GM12878 (cell line): ENCODE results near the gene ATF3. TPM values are rescaled to one million over a fixed set of nuclear protein-coding genes. Genes with fewer than 3 reads are reported as not detected.

Source experiments
- ASH2L ChIP-seq: fragments of 300-600, 200-600 bp; sonication (generic); IDR thresholded peaks from 2 replicates; pipeline ENCODE4 v1.6.1; 2017; ENCODE audit warnings: low read depth, mild to moderate bottlenecking, borderline replicate concordance
- BACH1 ChIP-seq: fragments of 450-650 bp; IDR thresholded peaks from 2 replicates; pipeline ENCODE4 v1.6.1; 2017; ENCODE audit warnings: mild to moderate bottlenecking, borderline replicate concordance
- BCL11A ChIP-seq: IDR thresholded peaks from 2 replicates; pipeline ENCODE4 v1.6.1; 2011; ENCODE audit warnings: low read depth, low read length
- E4F1 ChIP-seq: fragments of 450-650 bp; IDR thresholded peaks from 2 replicates; pipeline ENCODE4 v1.6.1; 2018; ENCODE audit warnings: borderline replicate concordance, mild to moderate bottlenecking; ENCODE audit not compliant: partially characterized antibody
- EED ChIP-seq: sonication (generic); IDR thresholded peaks from 2 replicates; pipeline ENCODE4 v1.6.1; 2016; ENCODE audit warnings: antibody characterized with exemption, low read depth
- FOXK2 ChIP-seq: fragments of 450-650 bp; IDR thresholded peaks from 2 replicates; pipeline ENCODE4 v1.6.1; 2017; ENCODE audit warnings: mild to moderate bottlenecking, moderate library complexity
- HCFC1 ChIP-seq: fragments of 150-350 bp; IDR thresholded peaks from 2 replicates; pipeline ENCODE4 v1.6.1; 2014; ENCODE audit warnings: low read length
- IKZF1 ChIP-seq: fragments of 450-650 bp; conservative IDR thresholded peaks from 2 replicates; pipeline ENCODE4 v1.6.1; 2017; ENCODE audit warnings: antibody characterized with exemption, mild to moderate bottlenecking
- IKZF2 ChIP-seq, 2 experiments: fragments of 450-650 bp; IDR thresholded peaks; 2 replicates each; pipeline ENCODE4 v1.6.1; 2017; ENCODE audit warnings: mild to moderate bottlenecking in 2 of 2, moderate library complexity in 2 of 2
- MEF2B ChIP-seq: fragments of 450-650 bp; IDR thresholded peaks from 2 replicates; pipeline ENCODE4 v1.6.1; 2018; ENCODE audit warnings: mild to moderate bottlenecking, moderate library complexity; ENCODE audit not compliant: partially characterized antibody, poor library complexity, severe bottlenecking
- NBN ChIP-seq: fragments of 450-650 bp; IDR thresholded peaks from 2 replicates; pipeline ENCODE4 v1.6.1; 2016
- NFIC ChIP-seq: IDR thresholded peaks from 2 replicates; pipeline ENCODE4 v1.6.1; 2012; ENCODE audit warnings: low read depth, mild to moderate bottlenecking, inconsistent platforms, low read length, moderate library complexity
- POLR2A ChIP-seq: IDR thresholded peaks from 2 replicates; pipeline ENCODE4 v1.6.1; 2011; ENCODE audit warnings: low read depth, mild to moderate bottlenecking, low read length
- POLR2AphosphoS5 ChIP-seq: IDR thresholded peaks from 2 replicates; pipeline ENCODE4 v1.6.1; 2011; ENCODE audit warnings: mild to moderate bottlenecking, low read length, inconsistent platforms
- RAD21 ChIP-seq: IDR thresholded peaks from 2 replicates; pipeline ENCODE4 v1.6.1; 2011; ENCODE audit warnings: mild to moderate bottlenecking, low read depth, low read length, moderate library complexity; ENCODE audit not compliant: insufficient read depth
- SKIL ChIP-seq: fragments of 450-650 bp; IDR thresholded peaks from 2 replicates; pipeline ENCODE4 v1.6.1; 2017; ENCODE audit warnings: mild to moderate bottlenecking, low read depth, inconsistent platforms; ENCODE audit not compliant: poor library complexity, severe bottlenecking
- SUPT20H ChIP-seq: IDR thresholded peaks from 2 replicates; pipeline ENCODE4 v1.6.1; 2011; ENCODE audit warnings: low read depth, mild to moderate bottlenecking, low read length, moderate library complexity, borderline replicate concordance; ENCODE audit not compliant: control insufficient read depth
- TCF12 ChIP-seq: IDR thresholded peaks from 2 replicates; pipeline ENCODE4 v1.6.1; 2011; ENCODE audit warnings: low read depth, mild to moderate bottlenecking, low read length
- TCF3 ChIP-seq: IDR thresholded peaks from 2 replicates; pipeline ENCODE4 v1.6.1; 2012; ENCODE audit warnings: low read depth, mild to moderate bottlenecking, low read length, borderline replicate concordance; ENCODE audit not compliant: insufficient read depth
- ZNF274 ChIP-seq: IDR thresholded peaks from one replicate; pipeline ENCODE4 v1.8.0; 2011; ENCODE audit not compliant: insufficient read length, insufficient read depth
- polyA plus RNA-seq, 11 experiments: library from polyadenylated mRNA; depleted of rRNA in 4 of 11; unstranded in 6 of 11; stranded (reverse) in 5 of 11; fragments of >200 nt; fragmentation: Nextera tagmentation in 4 of 11; fragmentation: Illumina TruSeq in 1 of 11; extraction: Ambion mirVana in 4 of 11; extraction: Trizol in 1 of 11; gene quantifications; 1 replicate in 1 of 11; 2 replicates in 10 of 11; pipeline versions ENCODE4 v1.2.1 to v1.2.3, GENCODE V29; 2011 to 2016; ENCODE audit warnings: inconsistent platforms in 2 of 11, missing spikeins in 2 of 11, low read depth in 1 of 11
- total RNA-seq, 4 experiments: library from RNA; depleted of rRNA in 3 of 4; stranded (reverse); fragments of >200 nt in 3 of 4; fragmentation: Illumina TruSeq in 1 of 4; extraction: Trizol in 1 of 4; gene quantifications; 2 replicates each; pipeline versions ENCODE4 v1.2.1 to v1.2.3, GENCODE V29; 2013 to 2021
- TF ChIP-seq, protein P1 (sequence below): fragments of 450-650 bp; formaldehyde crosslinking; IDR thresholded peaks from 2 replicates; pipeline ENCODE4 v1.4.0; 2022; ENCODE audit warnings: mild to moderate bottlenecking, moderate library complexity
- TF ChIP-seq, protein P2 (sequence below): IDR thresholded peaks from 2 replicates; pipeline ENCODE4 v1.6.1; 2012; ENCODE audit warnings: low read length, inconsistent platforms

ATF3 gene
- total and polyA plus RNA-seq, 10 of the 15 experiments (the other 5 are each of a cell fraction or from before 2014, with no cell fraction given), result 3.0 to 13.9 (median 8.3) TPM

GRCh38 chr1:212586206-212587015 is 22.1 kb upstream of the ATF3 start (continued):
- TF ChIP-seq TCF3 (peak; percentile 88), IKZF2 (IDR thresholded peaks at IDR 0.05) (peak; percentile 83 to 92), BCL11A (peak; percentile 76), SUPT20H (no peak), POLR2A (no peak), EED (peak; percentile 81), HCFC1 (no peak), E4F1 (no peak), NBN (peak; percentile 62; the same call in 1 of the 2 replicates), MEF2B (peak; percentile 95), TCF12 (peak; percentile 96), POLR2AphosphoS5 (no peak), ZNF274 (no peak), IKZF1 (peak; percentile 84), NFIC (peak; percentile 76; the same call in 1 of the 2 replicates), BACH1 (peak; percentile 27; the same call in 1 of the 2 replicates), ASH2L (no peak), FOXK2 (no peak), SKIL (peak; percentile 66), RAD21 (peak; percentile 31; the same call in 1 of the 2 replicates)
- TF ChIP-seq, protein P1, sequence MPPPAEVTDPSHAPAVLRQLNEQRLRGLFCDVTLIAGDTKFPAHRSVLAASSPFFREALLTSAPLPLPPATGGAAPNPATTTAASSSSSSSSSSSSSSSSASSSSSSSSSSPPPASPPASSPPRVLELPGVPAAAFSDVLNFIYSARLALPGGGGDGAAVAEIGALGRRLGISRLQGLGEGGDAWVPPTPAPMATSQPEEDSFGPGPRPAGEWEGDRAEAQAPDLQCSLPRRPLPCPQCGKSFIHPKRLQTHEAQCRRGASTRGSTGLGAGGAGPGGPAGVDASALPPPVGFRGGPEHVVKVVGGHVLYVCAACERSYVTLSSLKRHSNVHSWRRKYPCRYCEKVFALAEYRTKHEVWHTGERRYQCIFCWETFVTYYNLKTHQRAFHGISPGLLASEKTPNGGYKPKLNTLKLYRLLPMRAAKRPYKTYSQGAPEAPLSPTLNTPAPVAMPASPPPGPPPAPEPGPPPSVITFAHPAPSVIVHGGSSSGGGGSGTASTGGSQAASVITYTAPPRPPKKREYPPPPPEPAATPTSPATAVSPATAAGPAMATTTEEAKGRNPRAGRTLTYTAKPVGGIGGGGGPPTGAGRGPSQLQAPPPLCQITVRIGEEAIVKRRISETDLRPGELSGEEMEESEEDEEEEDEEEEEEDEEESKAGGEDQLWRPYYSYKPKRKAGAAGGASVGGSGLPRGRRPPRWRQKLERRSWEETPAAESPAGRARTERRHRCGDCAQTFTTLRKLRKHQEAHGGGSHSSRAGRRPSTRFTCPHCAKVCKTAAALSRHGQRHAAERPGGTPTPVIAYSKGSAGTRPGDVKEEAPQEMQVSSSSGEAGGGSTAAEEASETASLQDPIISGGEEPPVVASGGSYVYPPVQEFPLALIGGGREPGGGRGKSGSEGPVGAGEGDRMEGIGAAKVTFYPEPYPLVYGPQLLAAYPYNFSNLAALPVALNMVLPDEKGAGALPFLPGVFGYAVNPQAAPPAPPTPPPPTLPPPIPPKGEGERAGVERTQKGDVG (CRISPR knock-in tag), result no peak
- TF ChIP-seq, protein P2, sequence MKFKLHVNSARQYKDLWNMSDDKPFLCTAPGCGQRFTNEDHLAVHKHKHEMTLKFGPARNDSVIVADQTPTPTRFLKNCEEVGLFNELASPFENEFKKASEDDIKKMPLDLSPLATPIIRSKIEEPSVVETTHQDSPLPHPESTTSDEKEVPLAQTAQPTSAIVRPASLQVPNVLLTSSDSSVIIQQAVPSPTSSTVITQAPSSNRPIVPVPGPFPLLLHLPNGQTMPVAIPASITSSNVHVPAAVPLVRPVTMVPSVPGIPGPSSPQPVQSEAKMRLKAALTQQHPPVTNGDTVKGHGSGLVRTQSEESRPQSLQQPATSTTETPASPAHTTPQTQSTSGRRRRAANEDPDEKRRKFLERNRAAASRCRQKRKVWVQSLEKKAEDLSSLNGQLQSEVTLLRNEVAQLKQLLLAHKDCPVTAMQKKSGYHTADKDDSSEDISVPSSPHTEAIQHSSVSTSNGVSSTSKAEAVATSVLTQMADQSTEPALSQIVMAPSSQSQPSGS, result peak; percentile 52; the same call in 1 of the 2 replicates
